Midbrain (tissue), 1 donor: ENCODE data around the gene IGFLR1.

ENCODE experiments used
- DNase-seq: peaks from one replicate; lab custom pipeline; 2025; lab: John Stamatoyannopoulos, UW

IGFLR1 gene

DNA sequence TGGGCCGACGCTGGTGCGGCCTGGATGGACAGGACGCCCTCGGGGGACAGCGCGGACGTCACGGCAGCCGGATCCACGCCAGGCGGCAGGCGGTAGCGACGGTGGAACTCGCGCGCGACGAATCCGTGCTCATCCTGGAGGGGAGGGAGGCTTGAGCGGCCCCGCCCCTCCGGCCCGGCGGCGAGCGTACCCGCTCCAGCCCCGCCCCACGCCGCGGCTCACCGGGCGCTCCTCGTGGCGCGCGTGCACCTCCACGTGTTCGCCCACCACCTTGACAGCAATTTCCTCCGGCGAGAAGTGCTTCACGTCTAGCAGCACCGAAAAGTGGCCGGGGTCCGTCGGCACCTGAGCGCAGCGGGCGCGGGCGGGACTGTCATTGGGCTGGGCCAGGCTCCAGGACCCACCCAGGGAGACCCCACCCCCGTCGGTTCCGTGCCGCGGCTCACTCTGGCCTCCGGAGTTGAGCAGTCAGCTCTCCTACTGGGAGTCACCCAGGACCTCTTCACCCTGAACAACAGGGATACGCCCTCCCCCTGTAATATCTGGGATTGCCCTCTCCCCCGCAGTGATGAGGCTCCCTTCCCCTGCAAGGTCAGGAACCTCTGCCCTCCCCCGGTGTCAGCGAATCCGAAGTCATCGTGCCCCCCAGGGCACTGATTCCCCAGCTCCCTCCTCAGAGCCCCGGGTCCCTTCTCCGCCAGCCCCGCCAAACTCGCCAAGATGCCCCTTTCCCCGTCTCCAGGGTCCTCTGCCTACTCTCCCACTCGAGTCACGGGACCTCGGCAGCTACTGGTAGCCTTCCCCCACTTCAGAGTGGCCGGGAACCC, 13.5 kb upstream of the IGFLR1 start:
- DNase-seq = no peak

DNA sequence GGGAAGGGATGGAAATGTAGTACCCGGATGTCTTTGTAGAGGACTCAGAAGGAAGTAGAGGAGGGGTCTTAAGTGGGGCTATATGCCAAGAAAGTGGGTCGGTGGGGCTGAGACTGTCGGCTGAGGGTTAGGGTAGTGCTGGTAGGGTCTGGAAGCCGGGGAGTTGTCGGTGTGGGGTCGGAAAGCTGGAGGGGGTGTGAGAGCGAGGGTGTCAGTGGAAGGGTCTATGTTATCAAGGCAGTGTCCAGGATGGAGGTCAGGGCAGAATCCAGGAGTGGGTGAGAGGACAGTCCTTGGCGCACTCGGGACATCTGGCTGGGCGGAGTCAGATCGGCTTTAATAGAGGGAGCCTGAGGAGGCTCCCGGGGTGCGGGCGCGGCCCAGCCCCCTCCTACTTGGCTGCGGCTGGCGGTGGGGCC, 12.9 kb upstream of the IGFLR1 start:
- no peak for DNase-seq

DNA sequence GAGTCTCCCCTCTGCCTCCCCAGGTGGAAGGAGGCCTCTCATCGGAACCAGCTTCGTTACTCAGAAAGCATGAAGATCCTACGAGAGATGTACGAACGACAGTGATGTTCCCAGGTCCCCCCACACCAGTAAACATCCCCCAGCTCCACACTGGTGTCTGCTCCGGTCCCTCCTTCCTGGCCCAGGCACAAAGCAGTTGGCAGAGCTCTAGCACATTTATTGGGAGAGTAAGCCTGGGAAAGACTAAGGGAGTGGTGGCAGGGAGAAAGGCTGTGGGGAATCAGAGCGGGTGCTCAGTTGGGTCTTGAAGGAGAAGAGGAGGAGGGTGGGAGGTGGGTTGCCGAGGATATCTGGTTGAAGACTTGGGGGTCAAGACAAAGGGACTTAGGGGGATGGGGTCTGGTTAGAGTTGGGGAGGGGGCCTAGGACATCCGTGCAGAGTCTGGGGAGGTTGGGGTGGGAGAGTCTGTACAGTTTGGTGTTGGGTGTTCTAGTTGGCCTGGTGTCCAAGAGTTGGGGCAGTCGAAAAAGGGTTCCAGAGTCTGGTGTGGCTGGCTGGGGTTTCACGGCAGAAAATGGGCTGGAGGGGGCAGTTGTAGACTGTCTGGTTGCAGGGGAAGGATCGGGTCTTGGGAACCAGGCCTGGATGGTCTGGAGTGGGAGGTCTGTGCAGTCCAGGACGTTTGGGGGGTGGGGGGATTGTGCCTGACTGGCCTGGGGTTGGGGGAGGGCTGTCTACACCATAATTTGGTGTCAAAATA, 12.3 kb upstream of the IGFLR1 start:
- no peak for DNase-seq

DNA sequence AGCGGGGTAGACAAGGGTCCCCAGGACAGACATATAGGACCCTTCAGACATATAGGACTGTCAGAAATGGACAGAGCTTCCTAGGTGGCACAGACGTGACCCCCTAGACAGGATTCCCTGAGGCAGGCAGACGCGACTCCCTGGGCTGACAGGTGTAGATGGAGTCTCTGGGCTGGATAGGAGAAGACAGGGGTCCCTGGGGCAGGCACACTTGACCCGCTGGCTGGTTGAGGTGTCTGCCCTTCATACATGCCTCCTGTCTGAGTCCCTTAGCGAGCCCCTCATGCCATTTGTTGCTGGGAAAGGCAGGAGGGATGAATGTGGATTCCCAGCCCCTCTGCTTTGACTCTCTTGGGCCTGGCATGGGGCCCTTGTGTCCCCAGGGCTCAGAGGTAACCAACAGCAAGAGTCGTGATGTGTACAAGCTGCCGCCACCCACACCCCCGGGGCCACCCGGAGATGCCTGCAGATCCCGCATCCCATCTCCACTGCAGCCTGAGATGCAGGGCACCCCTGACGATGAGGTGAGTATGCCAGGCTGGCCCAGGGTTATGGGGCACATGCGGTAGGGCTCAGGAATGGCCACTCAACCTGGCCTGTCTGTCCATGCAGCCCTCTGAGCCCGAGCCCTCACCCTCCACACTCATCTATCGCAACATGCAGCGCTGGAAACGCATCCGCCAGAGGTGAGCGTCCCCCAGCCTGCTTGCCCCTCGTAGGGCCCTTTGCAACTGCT, 11.6 kb upstream of the IGFLR1 start:
- no peak for DNase-seq

DNA sequence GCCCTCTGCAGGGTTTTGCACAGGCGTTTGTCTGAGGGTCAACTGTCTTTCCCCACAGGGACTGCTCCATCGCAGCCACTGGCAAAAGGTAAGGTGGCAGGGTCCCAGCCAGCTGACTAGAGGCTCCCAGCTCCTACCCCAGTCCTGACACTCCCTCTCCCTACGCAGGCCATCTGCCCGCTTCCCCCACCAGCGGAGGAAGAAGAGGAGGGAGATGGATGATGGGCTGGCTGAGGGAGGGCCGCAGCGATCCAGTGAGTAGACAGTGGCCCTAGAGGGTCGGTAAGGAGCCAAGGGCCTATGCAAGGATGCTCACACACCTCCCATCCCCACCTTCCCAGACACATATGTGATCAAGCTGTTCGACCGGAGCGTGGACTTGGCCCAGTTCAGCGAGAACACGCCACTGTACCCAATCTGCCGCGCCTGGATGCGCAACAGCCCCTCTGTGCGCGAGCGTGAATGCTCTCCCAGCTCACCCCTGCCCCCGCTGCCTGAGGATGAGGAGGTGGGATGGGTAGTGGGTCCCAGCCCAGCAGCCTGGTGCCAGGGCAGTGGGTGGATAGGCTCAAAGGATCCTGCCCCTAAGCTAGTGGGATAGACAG, 10.6 kb upstream of the IGFLR1 start:
- DNase-seq = no peak

GRCh38 chr19:35751839-35752745, 9.8 kb upstream of the IGFLR1 start:
- DNase-seq = no peak

DNA sequence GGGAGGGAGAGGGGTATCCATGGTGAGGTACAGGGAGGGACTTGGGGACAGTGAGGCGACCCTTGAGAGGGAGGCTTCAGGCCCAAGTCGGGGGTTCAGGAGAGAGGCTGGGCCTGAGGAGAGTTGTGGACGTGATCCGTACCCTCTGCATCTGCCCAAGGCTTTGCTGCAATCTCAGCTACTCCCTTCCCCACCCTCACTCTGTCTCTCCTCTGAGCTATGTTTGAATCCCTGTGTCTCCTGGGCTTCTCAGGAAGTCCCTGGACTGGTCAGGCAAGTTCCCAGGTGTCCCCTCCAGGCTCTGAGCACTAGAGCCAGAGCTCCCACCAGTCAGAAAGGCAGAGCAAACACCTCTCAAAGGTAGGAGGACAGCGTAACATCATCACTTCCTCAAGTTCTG, 7.9 kb upstream of the IGFLR1 start:
- no peak for DNase-seq

- DNase-seq = peak; percentile 100
Observed at GRCh38 chr19:35748106-35749020, 6.1 kb upstream of the IGFLR1 start, which contains the start of gene LIN37. LIN37 (plus strand) TSS chr19:35748576; CDS start chr19:35748725, 149 bp downstream.

- DNase-seq = no peak
Observed at GRCh38 chr19:35746531-35746930, 4.3 kb upstream of the IGFLR1 start.

DNA sequence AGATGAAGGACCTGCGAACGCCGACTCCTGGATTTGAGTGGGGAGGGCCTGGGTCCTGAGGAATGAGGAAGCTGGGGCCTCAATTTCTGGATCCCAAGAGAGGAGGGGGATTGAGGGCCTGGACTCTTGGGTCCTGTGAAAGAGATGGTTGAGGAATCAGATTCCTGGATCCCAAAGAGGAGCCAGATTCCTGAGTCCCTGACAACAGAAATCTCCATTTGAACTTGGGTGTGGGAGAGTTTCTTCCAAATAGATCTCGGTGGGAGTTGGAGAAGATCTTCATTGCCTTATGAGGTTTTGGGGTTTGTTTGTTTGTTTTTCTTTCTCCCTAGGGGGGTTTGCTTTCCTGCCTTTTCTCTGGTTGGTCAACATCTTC, 3.8 kb upstream of the IGFLR1 start:
- no peak for DNase-seq

DNA sequence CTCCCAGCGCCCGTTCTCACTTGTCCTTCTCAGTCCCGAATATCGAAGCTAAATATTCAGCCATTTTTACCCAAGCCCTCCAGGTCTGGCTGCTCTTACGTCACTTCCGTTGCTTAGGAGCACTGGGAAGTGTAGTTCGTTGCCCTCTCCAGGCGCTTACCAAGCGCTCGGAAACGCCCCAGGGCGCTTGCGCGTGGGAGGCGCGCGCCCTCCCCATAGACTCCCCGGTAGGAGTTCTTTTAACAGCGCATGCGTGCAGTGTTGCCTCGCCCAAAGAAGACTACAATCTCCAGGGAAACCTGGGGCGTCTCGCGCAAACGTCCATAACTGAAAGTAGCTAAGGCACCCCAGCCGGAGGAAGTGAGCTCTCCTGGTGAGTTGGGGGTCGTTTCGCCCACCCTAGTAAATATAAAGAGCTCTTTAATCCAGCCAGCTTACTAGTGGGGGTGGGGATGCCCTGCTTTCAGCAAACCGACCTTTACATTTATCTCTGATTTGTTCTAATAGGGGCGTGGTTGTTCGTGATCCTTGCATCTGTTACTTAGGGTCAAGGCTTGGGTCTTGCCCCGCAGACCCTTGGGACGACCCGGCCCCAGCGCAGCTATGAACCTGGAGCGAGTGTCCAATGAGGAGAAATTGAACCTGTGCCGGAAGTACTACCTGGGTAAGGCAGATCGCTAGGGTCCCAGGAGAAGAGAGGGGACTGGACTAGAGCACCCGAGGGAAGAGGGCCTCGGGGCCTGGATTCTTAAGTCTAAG, 3.3 kb upstream of the IGFLR1 start, which contains the start of the genes PSENEN and U2AF1L4:
TSS of gene PSENEN (plus strand) at position 324 of the 759 bp plus-strand sequence. CDS start at position 604, 280 bp downstream.
TSS of gene U2AF1L4 (minus strand) at position 91 of the 759 bp plus-strand sequence. CDS start at position 64, 27 bp downstream.
- peak; percentile 100 for DNase-seq

DNA sequence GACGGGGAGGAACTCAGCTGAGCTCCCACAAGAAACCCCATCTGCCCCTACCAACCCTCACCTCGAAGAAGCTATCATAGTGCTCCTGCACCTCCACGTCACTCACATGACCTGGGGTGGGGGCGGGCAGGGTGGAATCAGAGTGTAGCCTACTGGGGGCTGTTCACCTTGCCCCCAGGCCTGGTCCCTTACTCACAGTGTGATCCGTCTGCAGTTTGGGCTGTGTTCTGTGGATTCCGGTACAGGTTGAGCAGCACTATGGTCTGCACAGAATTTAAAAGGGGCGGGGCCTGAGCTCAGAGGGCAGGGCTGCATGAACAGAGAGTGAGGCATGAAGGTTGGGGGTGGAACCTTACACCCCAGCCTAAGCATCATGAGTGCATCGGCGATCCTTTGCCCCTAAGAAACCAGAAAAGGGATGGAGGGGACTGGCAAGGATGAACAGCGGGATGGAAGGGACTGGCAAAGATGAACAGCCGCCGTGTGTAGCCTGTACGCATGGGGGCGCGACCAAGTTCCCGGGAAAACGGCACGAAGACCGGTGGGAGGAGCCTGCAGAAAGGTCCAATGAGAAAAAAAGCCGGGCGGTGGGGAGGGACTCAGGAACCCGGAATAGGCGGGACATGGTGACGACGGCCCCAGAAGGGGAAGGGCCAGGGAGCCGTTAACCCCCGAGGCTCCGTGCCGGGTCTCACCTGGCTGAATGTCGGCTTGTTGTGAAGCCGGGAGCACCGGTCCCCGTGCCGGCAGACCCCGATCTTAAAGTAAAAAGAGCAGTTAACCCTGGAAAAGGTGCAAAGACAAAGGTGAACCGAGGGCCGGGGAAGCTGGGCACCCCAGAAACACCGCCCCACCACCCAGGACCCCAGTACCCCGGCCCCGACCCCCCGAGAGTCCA, 2.4 kb upstream of the IGFLR1 start:
- DNase-seq = peak; percentile 96

- DNase-seq = no peak
Observed at GRCh38 chr19:35743640-35744429, 1.6 kb upstream of the IGFLR1 start.

- DNase-seq = no peak
Observed at GRCh38 chr19:35741203-35741515, 1.1 kb downstream of the IGFLR1 start.

DNA sequence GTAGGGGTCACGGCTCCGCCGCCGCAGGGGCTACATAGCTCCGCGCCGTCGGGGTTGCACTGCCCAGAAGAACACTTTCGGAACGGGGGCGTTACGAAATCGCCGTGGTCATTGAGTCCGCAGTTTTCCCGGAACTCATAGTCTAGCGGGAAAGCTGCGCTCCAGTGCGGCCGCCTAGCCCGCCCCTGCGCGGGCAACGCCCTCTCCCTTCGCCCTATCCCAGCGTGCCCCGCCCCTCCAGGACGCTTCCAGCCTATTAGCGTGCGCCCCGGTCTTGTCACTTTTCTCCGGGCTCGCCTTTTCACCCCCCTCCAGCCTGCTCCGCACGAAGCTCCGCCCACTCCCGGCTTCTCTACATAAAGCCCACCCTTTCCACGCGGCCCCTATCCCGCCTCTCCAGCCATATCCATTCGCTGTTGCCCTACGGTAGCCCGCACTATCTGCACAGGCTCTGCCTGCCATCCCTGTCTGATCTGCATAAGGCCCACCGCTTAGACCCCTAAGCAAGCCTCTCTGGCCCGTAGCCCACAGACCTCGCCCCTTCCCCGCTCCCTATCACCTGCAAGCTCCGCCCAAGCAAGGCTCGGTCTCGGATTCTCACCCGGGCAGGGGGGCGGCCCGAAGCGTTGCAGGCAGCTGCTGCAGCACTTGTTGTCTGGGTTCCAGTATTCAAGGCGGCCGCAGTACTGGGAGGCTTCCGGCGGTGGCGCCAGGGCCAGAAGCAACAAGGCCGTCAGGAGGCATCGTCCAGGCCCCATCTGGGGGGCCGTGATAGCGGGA, 1.6 kb downstream of the IGFLR1 start:
- peak; percentile 99 for DNase-seq

DNA sequence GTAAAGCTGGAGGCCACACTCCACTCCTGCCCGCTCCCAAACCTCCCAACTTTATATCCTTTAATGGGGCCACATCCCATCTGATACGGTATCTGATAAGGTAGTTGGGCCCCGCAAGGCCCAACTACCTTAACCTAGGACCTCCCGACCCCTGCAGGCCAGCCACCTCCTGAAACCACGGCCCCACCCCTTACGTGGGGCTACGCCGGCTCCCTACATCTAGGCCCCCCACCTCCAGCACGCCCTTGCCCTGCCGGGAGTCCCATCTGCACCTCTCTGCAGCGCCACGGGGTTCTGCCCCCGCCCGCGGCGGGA, 2.2 kb downstream of the IGFLR1 start:
- no peak for DNase-seq
